Heart right ventricle (tissue), 16 donors: ENCODE data around the gene IFNAR2. TPM values are rescaled to one million over a fixed set of nuclear protein-coding genes. Genes with fewer than 3 reads are reported as not detected.

Experiments used
- ATAC-seq, 8 donors: fragments of 200-7000 bp; cut with Tn5 transposase; one replicate each; pipeline ENCODE4 v1.9.1; 2020; ENCODE audit warnings: mild to moderate bottlenecking in 8 of 8, moderate library complexity in 8 of 8, moderate number of reproducible peaks in 1 of 8
- DNase-seq, 2 donors: peaks; one replicate each; pipeline ENCODE4 v3.0.0-alpha.2; 2020
- H3K27ac ChIP-seq, 10 donors: fragments of 200-600 bp; sonication (generic) in 2 of 10; one replicate each; pipeline versions ENCODE4 v1.5.0 to v1.8.0; 2020 to 2022; ENCODE audit warnings: mild to moderate bottlenecking in 3 of 10
- H3K27me3 ChIP-seq, 7 donors: fragments of 200-600 bp; one replicate each; pipeline ENCODE4 v1.8.0; 2021 to 2022; ENCODE audit warnings: mild to moderate bottlenecking in 2 of 7
- H3K36me3 ChIP-seq, 9 donors: fragments of 200-600 bp; sonication (generic) in 1 of 9; one replicate each; pipeline versions ENCODE4 v1.5.0 to v1.8.0; 2020 to 2022; ENCODE audit warnings: mild to moderate bottlenecking in 2 of 9
- H3K4me1 ChIP-seq, 9 donors: fragments of 200-600 bp; sonication (generic) in 1 of 9; one replicate each; pipeline versions ENCODE4 v1.5.0 to v1.8.0; 2020 to 2022; ENCODE audit warnings: mild to moderate bottlenecking in 4 of 9
- H3K4me3 ChIP-seq, 10 donors: fragments of 200-600 bp; sonication (generic) in 2 of 10; one replicate each; pipeline versions ENCODE4 v1.5.0 to v1.8.0; 2020 to 2022; ENCODE audit warnings: mild to moderate bottlenecking in 7 of 10, moderate library complexity in 2 of 10
- H3K9me3 ChIP-seq, 11 donors: fragments of 200-600 bp in 10 of 11; sonication (generic) in 2 of 11; one replicate each; pipeline versions ENCODE4 v1.5.0 to v1.8.0; 2013 to 2022; ENCODE audit warnings: mild to moderate bottlenecking in 2 of 11, control low read depth in 1 of 11, moderate library complexity in 1 of 11
- CTCF ChIP-seq, 9 donors: fragments of 200-600 bp; sonication (generic) in 2 of 9; IDR thresholded peaks; one replicate each; pipeline versions ENCODE4 v1.5.0 to v1.8.0; 2021 to 2022; ENCODE audit warnings: antibody characterized with exemption in 9 of 9, mild to moderate bottlenecking in 5 of 9, moderate library complexity in 1 of 9
- WGBS, 2 donors: extraction: QIAGEN DNeasy Blood & Tissue Kit; methylation state at CpG; one replicate each; pipeline ENCODE4 v1.1.7; 2013; ENCODE audit warnings: inconsistent platforms in 1 of 2; 5-methylcytosine and 5-hydroxymethylcytosine counted together
- intact Hi-C, 10 donors: fragments of 100-400 bp; cut with DNase I; formaldehyde crosslinking; loops; one replicate each; pipeline versions ENCODE4 v1.11.1 to v1.14.2; 2022
- polyA plus RNA-seq, 2 donors: library from polyadenylated mRNA; stranded (reverse); fragments of 200-250 nt; gene quantifications; one replicate each; pipeline ENCODE4 v1.2.3, GENCODE V29; 2013
- total RNA-seq, 10 donors: library from RNA; stranded (reverse); fragmentation: NEBNext Ultra II Directional in 3 of 10; extraction: Animal tissue kit (Norgen Biotek cat#: 25700) in 3 of 10; gene quantifications; one replicate each; pipeline versions ENCODE4 v1.2.1 to v1.2.4, GENCODE V29; 2021 to 2023
- donor health status: Arrhythmogenic right ventricular cardiomyopathy.
- donor health status: ischemic (EF 13 %, LVEDD 7.1; RV severe dilation, severe dysfunction).
- donor health status: healthy with polysubstance abuse.
- donor health status: DM: no; HTN: yes; CAD: no.
- donor health status: DM: no; HTN: no; CAD: no.
- donor health status: ischemic (EF 25% LVEDD 6.9; RV normal size, moderate dysfunction).
- donor health status: ischemic (EF 25% LVEDD 5.7; RV mildly dilated, moderate dysfunction).
- donor health status: healthy.
- donor health status: DM: yes; HTN: yes; CAD: no.
- donor health status: Ischemic cardiomyopathy.
- donor health status: ischemic (EF 35%, LVEDD 5.7; RV mildly dilated, moderate dysfunction).
- donor health status: nonischemic (EF 11% LVEDD 7.7; RV severe dilation, severe dysfunction).
- donor health status: DM: yes; HTN: yes; CAD: no.
- donor health status: PGD.
- donor health status: ischemic (EF 29% LVEDD 5.4; RV normal size, mild dysfunction).
- donor health status: nonischemic (EF 23%, LVEDD 6.1; RV moderate dilation, normal function).

Gene IFNAR2
- total and polyA plus RNA-seq, 12 donors, result 6.7 to 22.9 (median 10.5) TPM

GRCh38 chr21:33268737-33269441, 39.2 kb downstream of the IFNAR2 start:
- peaks cover 0 to 62% (median 18%) of the 10 kb centered on the region in 9 donors for H3K4me1 ChIP-seq
- no peak for TF ChIP-seq CTCF (IDR thresholded peaks at IDR 0.05)
- H3K36me3 ChIP-seq, result peaks cover 0 to 73% (median 10%) of the 10 kb centered on the region in 9 donors
- H3K27ac ChIP-seq, result peak overlapping the region in 2 of 10 donors; percentile 48 to 98
- no peaks in the 10 kb centered on the region for H3K9me3 ChIP-seq
- H3K4me3 ChIP-seq, result no peak overlapping the region
- intact Hi-C loops, result loop anchor here in 1 of 10 donors (10.0 kb wide), 1 partner anchor 56 kb away; the partner anchor contains the start of gene IFNAR1
- ATAC-seq (no peak), DNase-seq (no peak)
- WGBS, 2 donors, result 79% methylated on average over 12 of the region's 12 CpGs
- H3K27me3 ChIP-seq, result no peaks in the 10 kb centered on the region

GRCh38 chr21:33270986-33271385, 41.2 kb downstream of the IFNAR2 start:
- ATAC-seq, result no peak
- H3K4me3 ChIP-seq, result no peak overlapping the region
- WGBS, 2 donors, result 94 to 96% methylated on average over 8 of the region's 8 CpGs
- intact Hi-C loops, result no loop called here
- H3K36me3 ChIP-seq, result peaks cover 0 to 82% (median 19%) of the 10 kb centered on the region in 9 donors
- H3K27ac ChIP-seq, result no peak overlapping the region
- no peak for DNase-seq
- H3K9me3 ChIP-seq, result peaks cover 0 to 6% (median 0%) of the 10 kb centered on the region in 11 donors
- H3K4me1 ChIP-seq, result peaks cover 0 to 42% (median 11%) of the 10 kb centered on the region in 9 donors
- no peaks in the 10 kb centered on the region for H3K27me3 ChIP-seq
- no peak for TF ChIP-seq CTCF (IDR thresholded peaks at IDR 0.05)

- intact Hi-C loops, result no loop called here
- Histone ChIP-seq H3K36me3 (peaks cover 0 to 100% (median 21%) of the 10 kb centered on the region in 9 donors), H3K9me3 (peaks cover 0 to 6% (median 0%) of the 10 kb centered on the region in 11 donors), H3K27me3 (no peaks in the 10 kb centered on the region), H3K4me1 (peaks cover 0 to 27% (median 0%) of the 10 kb centered on the region in 9 donors), H3K27ac (no peak overlapping the region), H3K4me3 (no peak overlapping the region)
- DNase-seq, result no peak
- TF ChIP-seq CTCF (IDR thresholded peaks at IDR 0.05), result no peak
- WGBS, 2 donors, result 95 to 96% methylated on average over 6 of the region's 6 CpGs
- no peak for ATAC-seq
These were observed 43.3 kb downstream of the IFNAR2 start for GRCh38 chr21:33273044-33273443.

GRCh38 chr21:33278721-33279120, 49.0 kb downstream of the IFNAR2 start:
- 77 to 91% methylated on average over 2 of the region's 2 CpGs for WGBS, 2 donors
- Histone ChIP-seq H3K4me3 (no peak overlapping the region), H3K36me3 (peaks cover 0 to 100% (median 32%) of the 10 kb centered on the region in 9 donors), H3K27me3 (no peaks in the 10 kb centered on the region), H3K9me3 (peaks cover 0 to 22% (median 0%) of the 10 kb centered on the region in 11 donors), H3K27ac (no peak overlapping the region), H3K4me1 (peaks cover 0 to 5% (median 0%) of the 10 kb centered on the region in 9 donors)
- DNase-seq (no peak), ATAC-seq (no peak)
- intact Hi-C loops, result loop anchor here in 1 of 10 donors (2.0 kb wide), 1 partner anchor 66 kb away; no protein-coding TSS in a partner anchor
- no peak for TF ChIP-seq CTCF (IDR thresholded peaks at IDR 0.05)
